ENCODE measurements around the gene HSD17B3.

The HSD17B3 gene

GRCh38 chr9:96188571-96188970, 113.4 kb downstream of the HSD17B3 start:
- peaks cover 25% of the 10 kb centered on the region for H3K9me3 ChIP-seq (ENCODE audit: severe bottlenecking)
- no peaks in the 10 kb centered on the region for H3K36me3 ChIP-seq
- H3K27ac ChIP-seq, result no peak overlapping the region
- DNase-seq, result no peak
- no peak overlapping the region for H3K4me3 ChIP-seq (ENCODE audit: low read depth, low read length)
- TF ChIP-seq CTCF (IDR thresholded peaks at IDR 0.05; ENCODE audit: low read depth, low read length), result no peak
- H3K27me3 ChIP-seq (ENCODE audit: insufficient read depth, low read depth, severe bottlenecking), result no peaks in the 10 kb centered on the region

GRCh38 chr9:96187151-96187555, 114.8 kb downstream of the HSD17B3 start:
- no peak for DNase-seq
- Histone ChIP-seq H3K9me3 (ENCODE audit: severe bottlenecking) (peaks cover 25% of the 10 kb centered on the region), H3K27me3 (ENCODE audit: insufficient read depth, low read depth, severe bottlenecking) (no peaks in the 10 kb centered on the region), H3K36me3 (no peaks in the 10 kb centered on the region), H3K27ac (no peak overlapping the region), H3K4me3 (ENCODE audit: low read depth, low read length) (no peak overlapping the region)
- no peak for TF ChIP-seq CTCF (IDR thresholded peaks at IDR 0.05; ENCODE audit: low read depth, low read length)

- no peak for TF ChIP-seq CTCF (IDR thresholded peaks at IDR 0.05; ENCODE audit: low read depth, low read length)
- Histone ChIP-seq H3K9me3 (ENCODE audit: severe bottlenecking) (peaks cover 25% of the 10 kb centered on the region), H3K27me3 (ENCODE audit: insufficient read depth, low read depth, severe bottlenecking) (no peaks in the 10 kb centered on the region), H3K4me3 (ENCODE audit: low read depth, low read length) (no peak overlapping the region), H3K36me3 (no peaks in the 10 kb centered on the region), H3K27ac (no peak overlapping the region)
- no peak for DNase-seq
Measured at GRCh38 chr9:96186591-96187011, 115.4 kb downstream of the HSD17B3 start.

GRCh38 chr9:96185518-96186156, 116.3 kb downstream of the HSD17B3 start:
- Histone ChIP-seq H3K4me3 (ENCODE audit: low read depth, low read length) (no peak overlapping the region), H3K9me3 (ENCODE audit: severe bottlenecking) (peaks cover 22% of the 10 kb centered on the region), H3K27me3 (ENCODE audit: insufficient read depth, low read depth, severe bottlenecking) (no peaks in the 10 kb centered on the region), H3K27ac (no peak overlapping the region), H3K36me3 (no peaks in the 10 kb centered on the region)
- no peak for DNase-seq
- TF ChIP-seq CTCF (IDR thresholded peaks at IDR 0.05; ENCODE audit: low read depth, low read length), result no peak

Data from WERI-Rb-1 (cell line).